ENCODE measurements around the gene TBC1D5. TPM values are rescaled to one million over a fixed set of nuclear protein-coding genes. Genes with fewer than 3 reads are reported as not detected.
A peak's percentile ranks its signal among the peaks of the same experiment; 100 is the strongest.

The TBC1D5 gene
- total RNA-seq, 1 donor from 2014 or later = 74.6 TPM

DNA sequence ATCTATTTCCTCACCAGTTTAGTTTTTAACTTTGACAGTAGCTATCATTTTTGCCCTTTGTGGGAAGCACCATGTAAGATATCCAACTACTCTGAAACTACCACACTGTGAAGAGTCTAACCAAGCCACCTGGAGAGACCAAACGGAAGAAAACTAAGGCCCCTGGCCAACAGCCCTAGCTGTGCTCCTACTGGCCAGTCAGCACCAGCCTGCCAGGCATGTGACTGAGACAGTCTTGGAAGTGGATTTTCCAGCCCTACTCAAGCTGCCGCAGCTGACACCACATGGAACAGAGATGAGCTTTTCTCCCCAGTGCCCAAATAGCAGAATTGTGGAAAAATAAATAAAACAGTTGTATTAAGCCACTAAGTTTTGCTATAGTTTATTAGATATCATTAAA lies 2.9 kb upstream of the TBC1D5 start:
- Histone ChIP-seq H3K27ac (no peak overlapping the region), H3K36me3 (no peaks in the 10 kb centered on the region), H3K9me3 (no peaks in the 10 kb centered on the region), H3K27me3 (no peaks in the 10 kb centered on the region), H3K4me3 (no peak overlapping the region), H3K4me1 (peaks cover 23% of the 10 kb centered on the region)
- intact Hi-C loops (cut with DNase I) = no loop called here
- ATAC-seq (no peak), DNase-seq (no peak)
- TF ChIP-seq, protein P1, sequence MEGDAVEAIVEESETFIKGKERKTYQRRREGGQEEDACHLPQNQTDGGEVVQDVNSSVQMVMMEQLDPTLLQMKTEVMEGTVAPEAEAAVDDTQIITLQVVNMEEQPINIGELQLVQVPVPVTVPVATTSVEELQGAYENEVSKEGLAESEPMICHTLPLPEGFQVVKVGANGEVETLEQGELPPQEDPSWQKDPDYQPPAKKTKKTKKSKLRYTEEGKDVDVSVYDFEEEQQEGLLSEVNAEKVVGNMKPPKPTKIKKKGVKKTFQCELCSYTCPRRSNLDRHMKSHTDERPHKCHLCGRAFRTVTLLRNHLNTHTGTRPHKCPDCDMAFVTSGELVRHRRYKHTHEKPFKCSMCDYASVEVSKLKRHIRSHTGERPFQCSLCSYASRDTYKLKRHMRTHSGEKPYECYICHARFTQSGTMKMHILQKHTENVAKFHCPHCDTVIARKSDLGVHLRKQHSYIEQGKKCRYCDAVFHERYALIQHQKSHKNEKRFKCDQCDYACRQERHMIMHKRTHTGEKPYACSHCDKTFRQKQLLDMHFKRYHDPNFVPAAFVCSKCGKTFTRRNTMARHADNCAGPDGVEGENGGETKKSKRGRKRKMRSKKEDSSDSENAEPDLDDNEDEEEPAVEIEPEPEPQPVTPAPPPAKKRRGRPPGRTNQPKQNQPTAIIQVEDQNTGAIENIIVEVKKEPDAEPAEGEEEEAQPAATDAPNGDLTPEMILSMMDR (IDR thresholded peaks at IDR 0.05) = no peak

DNA sequence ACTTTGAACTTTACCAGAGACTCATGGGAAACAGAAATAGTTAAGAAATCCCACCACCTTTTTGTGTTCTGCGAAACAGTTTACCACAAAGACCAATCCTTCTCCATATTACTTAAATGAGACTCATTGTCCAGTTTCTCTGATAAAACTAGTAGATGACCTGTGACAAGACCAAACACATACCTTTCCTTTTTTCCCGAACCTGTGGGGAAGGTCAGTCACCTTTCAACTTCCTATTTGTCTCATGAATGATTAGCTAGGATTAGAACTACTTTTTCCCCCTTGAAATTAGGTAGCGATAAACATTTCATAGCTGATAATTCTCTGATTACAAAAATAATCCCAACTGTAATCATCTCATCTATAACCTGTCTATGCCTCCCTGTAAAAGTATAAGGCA lies 2.3 kb upstream of the TBC1D5 start:
- intact Hi-C loops (cut with DNase I) = no loop called here

DNA sequence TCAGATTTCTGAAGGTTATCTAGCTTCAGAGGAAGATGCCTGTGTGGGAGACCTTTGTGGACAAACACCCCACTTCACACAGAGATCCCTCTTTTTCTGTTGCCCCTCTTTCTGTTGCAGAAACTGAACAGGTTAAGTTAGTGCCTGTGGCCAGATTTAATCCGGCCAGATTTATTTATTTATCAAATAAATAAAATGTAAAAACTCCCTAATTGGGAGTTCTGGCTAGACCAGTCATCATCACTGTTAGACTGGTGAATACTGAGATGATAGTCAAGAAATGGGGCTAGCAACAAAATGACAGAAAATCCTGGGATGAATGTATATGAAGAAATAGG lies 1.2 kb upstream of the TBC1D5 start:
- H3K27me3 ChIP-seq = no peaks in the 10 kb centered on the region
- peaks cover 35% of the 10 kb centered on the region for H3K4me1 ChIP-seq
- no peak for ATAC-seq
- H3K9me3 ChIP-seq = no peaks in the 10 kb centered on the region
- no peak for DNase-seq
- H3K4me3 ChIP-seq = peak overlapping the region; percentile 94
- intact Hi-C loops (cut with DNase I) = no loop called here
- TF ChIP-seq, protein P1 (IDR thresholded peaks at IDR 0.05) = no peak
- H3K36me3 ChIP-seq = no peaks in the 10 kb centered on the region
- H3K27ac ChIP-seq = peak overlapping the region; percentile 98

More for the DNA sequence above, 2.3 kb upstream of the TBC1D5 start:
- peaks cover 28% of the 10 kb centered on the region for H3K4me1 ChIP-seq
- DNase-seq = no peak
- no peaks in the 10 kb centered on the region for H3K27me3 ChIP-seq
- no peak for ATAC-seq
- no peak overlapping the region for H3K27ac ChIP-seq
- H3K36me3 ChIP-seq = no peaks in the 10 kb centered on the region
- no peaks in the 10 kb centered on the region for H3K9me3 ChIP-seq
- TF ChIP-seq, protein P1 (IDR thresholded peaks at IDR 0.05) = no peak
- no peak overlapping the region for H3K4me3 ChIP-seq

DNA sequence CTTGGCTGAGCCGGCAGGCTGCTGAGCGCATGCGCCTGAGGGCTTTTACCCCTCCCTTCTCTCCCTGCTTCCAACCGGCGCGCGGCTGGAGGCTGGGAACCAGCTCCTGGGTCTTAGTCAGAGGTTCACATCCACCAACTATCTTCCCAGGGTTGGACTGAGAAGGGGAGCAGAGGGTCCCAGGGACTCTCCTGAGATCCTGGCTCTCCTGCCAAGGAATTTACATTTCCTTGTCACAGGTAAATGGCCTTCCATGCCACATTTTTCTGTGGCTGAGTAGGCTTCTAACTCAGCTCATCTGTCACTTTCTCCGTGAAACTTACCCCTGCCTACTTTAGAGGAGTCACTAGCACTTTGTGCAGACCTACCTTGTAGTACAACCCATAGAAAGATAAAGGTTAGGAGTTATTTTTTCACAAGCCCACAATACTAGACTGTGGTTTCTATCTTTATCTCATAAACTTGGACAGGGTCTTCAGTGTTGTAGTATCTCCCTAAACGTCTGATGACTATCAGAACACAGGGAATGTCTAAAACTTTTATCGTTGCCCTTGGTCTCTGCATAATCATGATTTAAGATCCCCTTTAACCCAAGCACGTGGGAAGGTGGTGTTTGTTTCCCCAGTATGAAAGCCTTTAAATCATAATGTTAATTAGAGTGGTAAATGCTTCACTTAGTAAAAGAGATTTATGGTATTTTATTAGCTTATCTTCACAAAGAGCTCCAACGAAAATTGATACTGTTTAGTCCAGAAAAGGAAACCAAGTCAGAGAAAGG lies 638 bp upstream of the TBC1D5 start:
- Histone ChIP-seq H3K4me1 (peaks cover 35% of the 10 kb centered on the region), H3K27ac (peak overlapping the region; percentile 98), H3K36me3 (no peaks in the 10 kb centered on the region), H3K4me3 (peak overlapping the region; percentile 94), H3K9me3 (no peaks in the 10 kb centered on the region), H3K27me3 (no peaks in the 10 kb centered on the region)
- DNase-seq = no peak
- TF ChIP-seq, protein P1 (IDR thresholded peaks at IDR 0.05) = no peak
- no peak for ATAC-seq
- intact Hi-C loops (cut with DNase I) = no loop called here

DNA sequence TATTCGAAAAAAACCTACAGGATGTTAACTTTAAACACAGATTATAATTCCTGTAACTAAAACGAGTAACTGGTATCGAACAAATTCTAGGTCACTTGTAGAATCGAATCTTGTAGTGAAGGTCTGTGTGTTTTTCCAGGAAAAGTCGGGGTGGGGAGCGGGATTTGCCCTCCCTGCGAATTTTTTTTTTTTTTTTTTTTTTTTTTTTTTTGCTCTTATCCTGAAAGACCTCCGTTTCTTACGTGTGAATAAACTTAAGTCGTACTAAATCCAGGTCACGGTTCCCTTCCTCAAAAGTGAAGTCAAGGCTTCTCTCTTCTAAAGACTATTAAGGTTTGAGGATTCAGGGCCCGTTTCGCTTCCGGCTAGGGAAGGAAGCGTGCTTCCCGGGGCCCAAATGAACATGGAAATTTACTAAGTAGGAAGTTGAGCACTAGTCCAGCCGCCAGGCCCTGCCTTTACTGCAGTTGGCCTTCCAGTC lies 770 bp downstream of the TBC1D5 start:
- TF ChIP-seq, protein P1 (IDR thresholded peaks at IDR 0.05) = no peak
- DNase-seq (no peak), ATAC-seq (no peak)
- H3K4me1 ChIP-seq = peaks cover 31% of the 10 kb centered on the region
- intact Hi-C loops (cut with DNase I) = no loop called here
- H3K4me3 ChIP-seq = peak overlapping the region; percentile 94
- peak overlapping the region; percentile 98 for H3K27ac ChIP-seq
- H3K27me3 ChIP-seq = no peaks in the 10 kb centered on the region
- H3K9me3 ChIP-seq = no peaks in the 10 kb centered on the region
- no peaks in the 10 kb centered on the region for H3K36me3 ChIP-seq
